GM12892 (cell line): ENCODE measurements around the gene ADCY4.

ENCODE experiments used
- POLR2A ChIP-seq: IDR thresholded peaks from 2 replicates; pipeline ENCODE4 v1.6.1; 2011; ENCODE audit warnings: low read depth, low read length, control low read depth
- POLR2AphosphoS5 ChIP-seq: IDR thresholded peaks from 2 replicates; pipeline ENCODE4 v1.6.1; 2011; ENCODE audit warnings: low read depth, low read length, control low read depth

- TF ChIP-seq POLR2A (no peak; the same call in 1 of the 2 replicates), POLR2AphosphoS5 (no peak)
Measured at GRCh38 chr14:24309538-24310264, 25.2 kb downstream of the ADCY4 start, which contains the start of gene LTB4R2.
